DOHH2 (cell line): ENCODE results near the gene CDC25B.

Experiments
- H3F3A ChIP-seq: fragments of 200-600 bp; sonication (generic), shearing (Covaris generic); 2 replicates; pipeline ENCODE4 v1.6.0; 2016; ENCODE audit warnings: antibody characterized with exemption, mild to moderate bottlenecking; ENCODE audit not compliant: control insufficient read depth, insufficient read depth
- H3K27ac ChIP-seq: fragments of 200-600 bp; sonication (generic); 2 replicates; pipeline ENCODE4 v1.5.1; 2014; ENCODE audit warnings: low read depth, mild to moderate bottlenecking, low read length, moderate library complexity
- H3K27me3 ChIP-seq: fragments of 200-600 bp; sonication (generic); 2 replicates; pipeline ENCODE4 v1.6.1; 2014; ENCODE audit warnings: mild to moderate bottlenecking, low read length, mixed read lengths; ENCODE audit not compliant: control insufficient read depth
- H3K36me3 ChIP-seq: fragments of 200-600 bp; sonication (generic); 2 replicates; pipeline ENCODE4 v1.6.1; 2014; ENCODE audit warnings: mild to moderate bottlenecking, low read length, moderate library complexity, mixed read lengths; ENCODE audit not compliant: control insufficient read depth
- H3K4me1 ChIP-seq: fragments of 200-600 bp; sonication (generic); 2 replicates; pipeline ENCODE4 v1.6.1; 2014; ENCODE audit warnings: mild to moderate bottlenecking, low read length, mixed read lengths; ENCODE audit not compliant: control insufficient read depth
- H3K4me2 ChIP-seq: fragments of 200-600 bp; sonication (generic); 2 replicates; pipeline ENCODE4 v1.6.0; 2014; ENCODE audit warnings: mild to moderate bottlenecking, low read length, moderate library complexity
- H3K4me3 ChIP-seq: fragments of 200-600 bp; sonication (generic); 2 replicates; pipeline ENCODE4 v1.5.1; 2014; ENCODE audit warnings: mild to moderate bottlenecking, low read length, mixed read lengths
- H3K79me2 ChIP-seq: fragments of 200-600 bp; sonication (generic); 2 replicates; pipeline ENCODE4 v1.6.1; 2014; ENCODE audit warnings: mild to moderate bottlenecking, low read length, mixed read lengths; ENCODE audit not compliant: control insufficient read depth
- H3K9me2 ChIP-seq: fragments of 200-600 bp; sonication (generic); replicated peaks from 2 replicates; pipeline ENCODE4 v1.6.1; 2014; ENCODE audit warnings: mild to moderate bottlenecking, low read length, mixed read lengths; ENCODE audit not compliant: control insufficient read depth
- H3K9me3 ChIP-seq: fragments of 200-600 bp; sonication (generic); 2 replicates; pipeline ENCODE4 v1.6.1; 2014; ENCODE audit warnings: antibody characterized with exemption, low read length, mixed read lengths; ENCODE audit not compliant: control insufficient read depth, insufficient read depth
- H4K20me1 ChIP-seq: fragments of 200-600 bp; sonication (generic); 2 replicates; pipeline ENCODE4 v1.6.0; 2014; ENCODE audit warnings: low read depth, mild to moderate bottlenecking, antibody characterized with exemption, low read length, moderate library complexity; ENCODE audit not compliant: control insufficient read depth, insufficient read depth
- CTCF ChIP-seq: fragments of 200-600 bp; sonication (generic); IDR thresholded peaks from one replicate; pipeline ENCODE4 v1.5.1; 2014; ENCODE audit warnings: antibody characterized with exemption, mild to moderate bottlenecking, low read depth, low read length; ENCODE audit not compliant: poor library complexity, severe bottlenecking
- EZH2phosphoT487 ChIP-seq: fragments of 200-600 bp; sonication (generic); IDR thresholded peaks from 2 replicates; pipeline ENCODE4 v1.6.1; 2017; ENCODE audit warnings: borderline replicate concordance, mild to moderate bottlenecking, antibody characterized with exemption, low read length, moderate library complexity, mixed read lengths

The CDC25B gene

GRCh38 chr20:3815703-3816315 is 19.7 kb downstream of the CDC25B start:
- no peaks in the 10 kb centered on the region for H3K9me3 ChIP-seq
- H3F3A ChIP-seq = no peaks in the 10 kb centered on the region
- H4K20me1 ChIP-seq = no peaks in the 10 kb centered on the region
- no peak overlapping the region for H3K4me3 ChIP-seq
- H3K27ac ChIP-seq = no peak overlapping the region
- no peaks in the 10 kb centered on the region for H3K36me3 ChIP-seq
- TF ChIP-seq EZH2phosphoT487 (no peak), CTCF (no peak)
- H3K79me2 ChIP-seq = peaks cover under 1% of the 10 kb centered on the region
- peaks cover 25% of the 10 kb centered on the region for H3K4me1 ChIP-seq
- no peaks in the 10 kb centered on the region for H3K9me2 ChIP-seq
- H3K4me2 ChIP-seq = no peak overlapping the region
- no peaks in the 10 kb centered on the region; the same call in 1 of the 2 replicates for H3K27me3 ChIP-seq

- Histone ChIP-seq H3K4me2 (peak overlapping the region; percentile 25; the same call in 1 of the 2 replicates), H3K27me3 (no peaks in the 10 kb centered on the region; the same call in 1 of the 2 replicates), H3K4me3 (no peak overlapping the region), H3K4me1 (peaks cover 24% of the 10 kb centered on the region), H3F3A (no peaks in the 10 kb centered on the region), H3K27ac (no peak overlapping the region), H3K9me3 (no peaks in the 10 kb centered on the region), H3K36me3 (peaks cover 10% of the 10 kb centered on the region), H4K20me1 (no peaks in the 10 kb centered on the region), H3K79me2 (peaks cover 14% of the 10 kb centered on the region), H3K9me2 (no peaks in the 10 kb centered on the region)
- TF ChIP-seq EZH2phosphoT487 (no peak), CTCF (peak; percentile 64)
Observed at GRCh38 chr20:3818155-3819151, 22.3 kb downstream of the CDC25B start.

- Histone ChIP-seq H3K9me3 (no peaks in the 10 kb centered on the region), H3K9me2 (no peaks in the 10 kb centered on the region), H3K27me3 (no peaks in the 10 kb centered on the region; the same call in 1 of the 2 replicates), H4K20me1 (no peaks in the 10 kb centered on the region), H3K79me2 (peaks cover 14% of the 10 kb centered on the region), H3K4me3 (peak overlapping the region; percentile 85), H3K27ac (peak overlapping the region; percentile 10; the same call in 1 of the 2 replicates), H3K4me1 (peaks cover 24% of the 10 kb centered on the region), H3F3A (no peaks in the 10 kb centered on the region), H3K4me2 (peak overlapping the region; percentile 81), H3K36me3 (peaks cover 17% of the 10 kb centered on the region)
- TF ChIP-seq CTCF (no peak), EZH2phosphoT487 (no peak)
Observed at GRCh38 chr20:3819411-3820047, 23.4 kb downstream of the CDC25B start.
